GOT3 (cell line): Measurements from ENCODE around the gene SUMO1.

Experiments used
- DNase-seq: peaks from one replicate; lab custom pipeline; 2025; ENCODE audit warnings: mixed read lengths; lab: John Stamatoyannopoulos, UW

SUMO1 gene

GRCh38 chr2:202196727-202197126, 41.7 kb downstream of the SUMO1 start:
- no peak for DNase-seq

GRCh38 chr2:202194418-202194817, 44.0 kb downstream of the SUMO1 start:
- no peak for DNase-seq

GRCh38 chr2:202193881-202194353, 44.5 kb downstream of the SUMO1 start:
- no peak for DNase-seq

- DNase-seq, result no peak
Measured at GRCh38 chr2:202193305-202193704, 45.1 kb downstream of the SUMO1 start.

GRCh38 chr2:202187570-202187969, 50.8 kb downstream of the SUMO1 start:
- DNase-seq, result no peak

- no peak for DNase-seq
Measured at GRCh38 chr2:202186641-202187202, 51.7 kb downstream of the SUMO1 start.

- no peak for DNase-seq
Measured at GRCh38 chr2:202185156-202185555, 53.2 kb downstream of the SUMO1 start.

GRCh38 chr2:202184557-202184956, 53.8 kb downstream of the SUMO1 start:
- DNase-seq, result no peak

GRCh38 chr2:202178346-202178958, 59.9 kb downstream of the SUMO1 start:
- no peak for DNase-seq

- no peak for DNase-seq
Measured at GRCh38 chr2:202172439-202173211, 65.8 kb downstream of the SUMO1 start.

- no peak for DNase-seq
Measured at GRCh38 chr2:202171241-202171825, 67.1 kb downstream of the SUMO1 start.

- no peak for DNase-seq
Measured at GRCh38 chr2:202169832-202170424, 68.5 kb downstream of the SUMO1 start.

GRCh38 chr2:202169131-202169530, 69.3 kb downstream of the SUMO1 start:
- DNase-seq, result no peak

- DNase-seq, result no peak
Measured at GRCh38 chr2:202165945-202166344, 72.5 kb downstream of the SUMO1 start.

- DNase-seq, result no peak
Measured at GRCh38 chr2:202165208-202165607, 73.2 kb downstream of the SUMO1 start.

- no peak for DNase-seq
Measured at GRCh38 chr2:202164411-202164810, 74.0 kb downstream of the SUMO1 start.

- DNase-seq, result no peak
Measured at GRCh38 chr2:202161151-202161835, 77.1 kb downstream of the SUMO1 start.

GRCh38 chr2:202158796-202159195, 79.6 kb downstream of the SUMO1 start:
- DNase-seq, result no peak

- DNase-seq, result no peak
Measured at GRCh38 chr2:202157211-202157990, 81.0 kb downstream of the SUMO1 start.
